K562 (cell line): Measurements from ENCODE around the gene USP4. TPM values are rescaled to one million over a fixed set of nuclear protein-coding genes. Genes with fewer than 3 reads are reported as not detected.

Source experiments
- ADNP ChIP-seq: fragments of 200-800 bp; sonication (Bioruptor generic); IDR thresholded peaks from 2 replicates; pipeline ENCODE4 v1.6.1; 2016; ENCODE audit warnings: missing genetic modification characterization, missing compliant biosample characterization
- AFF1 ChIP-seq, 2 experiments: fragments of 450-650 bp; IDR thresholded peaks; 2 replicates each; pipeline ENCODE4 v1.6.1; 2018; ENCODE audit warnings: mild to moderate bottlenecking in 2 of 2, low read depth in 1 of 2; ENCODE audit not compliant: partially characterized antibody in 2 of 2
- FOSL1 ChIP-seq: fragments of 200-800 bp; sonication (Bioruptor generic); conservative IDR thresholded peaks from 2 replicates; pipeline ENCODE4 v1.6.1; 2016; ENCODE audit warnings: missing genetic modification characterization, missing compliant biosample characterization
- GABPB1 ChIP-seq: sonication (generic); formaldehyde crosslinking; IDR thresholded peaks from 2 replicates; pipeline ENCODE4 v1.8.0; 2022; ENCODE audit warnings: mild to moderate bottlenecking, missing genetic modification reagents
- GATAD2A ChIP-seq: fragments of 450-650 bp; IDR thresholded peaks from 2 replicates; pipeline ENCODE4 v1.6.1; 2017
- HNRNPL ChIP-seq: fragments of 200-400 bp; formaldehyde crosslinking; IDR thresholded peaks from 2 replicates; pipeline ENCODE4 v1.6.1; 2017; ENCODE audit warnings: low read depth, mild to moderate bottlenecking, low read length
- PCBP2 ChIP-seq: fragments of 200-400 bp; formaldehyde crosslinking; IDR thresholded peaks from 2 replicates; pipeline ENCODE4 v1.6.1; 2018; ENCODE audit warnings: low read length, low read depth, mild to moderate bottlenecking, moderate library complexity; ENCODE audit not compliant: poor library complexity, severe bottlenecking
- PHTF2 ChIP-seq: fragments of 250-450 bp; sonication (Bioruptor Pico); IDR thresholded peaks from 2 replicates; pipeline ENCODE4 v1.5.0; 2021; ENCODE audit warnings: mild to moderate bottlenecking
- POLR2B ChIP-seq: fragments of 450-650 bp; IDR thresholded peaks from 2 replicates; pipeline ENCODE4 v1.6.1; 2018; ENCODE audit warnings: low read depth; ENCODE audit not compliant: partially characterized antibody
- POU5F1 ChIP-seq: fragments of 150-350 bp; IDR thresholded peaks from 2 replicates; pipeline ENCODE4 v1.6.1; 2014; ENCODE audit warnings: borderline replicate concordance, low read length, low read depth, mild to moderate bottlenecking; ENCODE audit not compliant: partially characterized antibody
- RNF2 ChIP-seq: sonication (generic); IDR thresholded peaks from 2 replicates; pipeline ENCODE4 v1.6.1; 2016
- SMAD3 ChIP-seq: fragments of 450-650 bp; formaldehyde crosslinking; conservative IDR thresholded peaks from 2 replicates; pipeline ENCODE4 v1.4.0; 2020; ENCODE audit warnings: mild to moderate bottlenecking
- SMC3 ChIP-seq: conservative IDR thresholded peaks from 2 replicates; pipeline ENCODE4 v1.6.1; 2011; ENCODE audit warnings: low read depth, low read length, improper control_type of control experiment; ENCODE audit not compliant: insufficient read depth
- SP2 ChIP-seq: IDR thresholded peaks from 2 replicates; pipeline ENCODE4 v1.6.1; 2011; ENCODE audit warnings: mild to moderate bottlenecking, low read depth, low read length, moderate library complexity; ENCODE audit not compliant: poor library complexity, severe bottlenecking; ENCODE audit errors: extremely low read depth
- ZEB2 ChIP-seq: fragments of 450-650 bp; IDR thresholded peaks from 2 replicates; pipeline ENCODE4 v1.6.1; 2016
- ZNF143 ChIP-seq: sonication (generic); formaldehyde crosslinking; IDR thresholded peaks from 2 replicates; pipeline ENCODE4 v1.9.0; 2022; ENCODE audit warnings: mild to moderate bottlenecking, missing genetic modification reagents
- ZNF239 ChIP-seq: fragments of 250-450 bp; sonication (Bioruptor Pico); IDR thresholded peaks from 2 replicates; pipeline ENCODE4 v1.4.0; 2020; ENCODE audit warnings: mild to moderate bottlenecking
- ZNF324 ChIP-seq: fragments of 250-450 bp; sonication (Bioruptor Pico); IDR thresholded peaks from 2 replicates; pipeline ENCODE4 v1.4.0; 2020; ENCODE audit warnings: mild to moderate bottlenecking
- ZNF408 ChIP-seq: fragments of 250-450 bp; sonication (Bioruptor Pico); IDR thresholded peaks from 2 replicates; pipeline ENCODE4 v1.4.0; 2020; ENCODE audit warnings: low read depth, mild to moderate bottlenecking, moderate library complexity
- ZNF584 ChIP-seq: fragments of 200-800 bp; sonication (Bioruptor generic); IDR thresholded peaks from 2 replicates; pipeline ENCODE4 v1.6.1; 2016; ENCODE audit warnings: low read depth, mild to moderate bottlenecking, missing genetic modification characterization, missing compliant biosample characterization
- polyA plus RNA-seq, 8 experiments: library from polyadenylated mRNA; depleted of rRNA in 4 of 8; stranded (reverse) in 5 of 8; unstranded in 3 of 8; fragments of >200 nt; fragmentation: Nextera tagmentation in 2 of 8; fragmentation: Illumina TruSeq in 1 of 8; extraction: Ambion mirVana in 2 of 8; extraction: Trizol in 1 of 8; gene quantifications; 2 replicates each; pipeline versions ENCODE4 v1.2.1 to v1.2.3, GENCODE V29; 2011 to 2014; ENCODE audit warnings: inconsistent platforms in 1 of 8, missing spikeins in 1 of 8
- total RNA-seq, 7 experiments: library from RNA; depleted of rRNA in 6 of 7; stranded (reverse); fragments of >200 nt in 6 of 7; fragmentation: Illumina TruSeq in 2 of 7; extraction: Trizol in 2 of 7; gene quantifications; 2 replicates each; pipeline versions ENCODE4 v1.2.1 to v1.2.3, GENCODE V29; 2011 to 2021; ENCODE audit warnings: low replicate concordance in 1 of 7
- TF ChIP-seq, protein P1 (sequence below): IDR thresholded peaks from 3 replicates; pipeline ENCODE4 v1.6.1; 2011; ENCODE audit warnings: borderline replicate concordance, mild to moderate bottlenecking; ENCODE audit not compliant: insufficient read length, insufficient read depth
- TF ChIP-seq, protein P2 (sequence below): sonication (generic); formaldehyde crosslinking; IDR thresholded peaks from 2 replicates; pipeline ENCODE4 v1.8.0; 2023; ENCODE audit warnings: mild to moderate bottlenecking, missing genetic modification reagents

Gene USP4
- total and polyA plus RNA-seq, 9 of the 15 experiments (the other 6 are each of a cell fraction or from before 2014, with no cell fraction given): 11.8 to 40.4 (median 22.9) TPM

DNA sequence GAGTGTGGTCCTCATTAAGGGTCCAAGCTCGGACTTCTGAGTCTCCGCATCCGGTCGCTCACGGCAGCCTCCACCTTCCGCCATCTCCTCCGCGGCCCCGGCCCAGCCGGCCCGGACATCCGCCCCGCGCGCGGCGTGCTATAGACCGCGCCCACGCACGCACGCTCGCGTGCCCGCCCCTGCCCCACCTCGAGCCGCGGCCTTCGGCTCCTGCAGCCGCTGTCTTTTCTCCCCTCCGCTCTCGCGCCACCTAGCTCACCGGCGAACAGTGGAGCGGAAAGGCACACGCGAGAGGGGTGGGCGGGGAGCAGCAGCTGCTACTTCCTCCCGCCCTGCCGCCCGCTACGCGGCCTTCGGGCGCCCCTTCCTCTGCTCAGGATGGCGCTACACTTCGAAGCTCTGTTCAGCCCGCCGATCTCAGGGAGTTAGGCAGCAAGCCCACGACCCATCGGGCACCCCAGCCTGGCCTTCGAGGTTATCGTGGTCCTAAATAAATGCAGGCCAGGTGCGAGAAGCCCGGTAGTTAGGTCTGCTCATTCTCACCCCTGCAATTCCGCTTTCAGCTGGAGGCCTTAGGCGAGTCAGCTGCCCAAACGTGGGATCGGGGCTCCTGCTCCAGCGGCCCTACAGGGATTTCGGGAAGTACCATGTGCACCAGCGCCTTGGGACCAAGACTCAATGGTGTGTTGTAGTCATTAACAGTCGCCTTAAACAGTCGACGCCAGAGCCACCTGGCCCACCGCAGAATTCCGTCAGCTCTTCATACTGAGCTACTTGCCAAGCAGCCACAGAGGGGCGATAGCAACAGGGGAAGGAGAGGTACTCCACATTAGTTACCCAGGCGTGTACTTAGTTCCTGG, at the start of gene USP4 (continued):
- TF ChIP-seq PCBP2 (no peak), SP2 (no peak), ZNF324 (no peak), ADNP (tag) (no peak), GATAD2A (peak; percentile 70; the same call in 1 of the 2 replicates), GABPB1 (peak; percentile 85), SMAD3 (CRISPR knock-in tag) (no peak), PHTF2 (no peak), HNRNPL (no peak), RNF2 (peak; percentile 61; the same call in 1 of the 2 replicates), AFF1 (IDR thresholded peaks at IDR 0.05; ENCODE audit: low read depth in 1 of 2, partially characterized antibody in 2 of 2) (peak in 1 of 2 experiments; percentile 60), ZEB2 (0 out of 2 replicates have a peak, but pooled peaks have one; percentile 12), ZNF408 (CRISPR knock-in tag) (no peak), ZNF584 (CRISPR knock-in tag) (peak; percentile 57; the same call in 1 of the 2 replicates), SMC3 (0 out of 2 replicates have a peak, but pooled peaks have one; percentile 31), POLR2B (peak; percentile 32), FOSL1 (tag) (no peak; the same call in 1 of the 2 replicates), POU5F1 (no peak), ZNF239 (CRISPR knock-in tag) (no peak), ZNF143 (CRISPR knock-in tag) (0 out of 2 replicates have a peak, but pooled peaks have one; percentile 7)
- TF ChIP-seq, protein P1, sequence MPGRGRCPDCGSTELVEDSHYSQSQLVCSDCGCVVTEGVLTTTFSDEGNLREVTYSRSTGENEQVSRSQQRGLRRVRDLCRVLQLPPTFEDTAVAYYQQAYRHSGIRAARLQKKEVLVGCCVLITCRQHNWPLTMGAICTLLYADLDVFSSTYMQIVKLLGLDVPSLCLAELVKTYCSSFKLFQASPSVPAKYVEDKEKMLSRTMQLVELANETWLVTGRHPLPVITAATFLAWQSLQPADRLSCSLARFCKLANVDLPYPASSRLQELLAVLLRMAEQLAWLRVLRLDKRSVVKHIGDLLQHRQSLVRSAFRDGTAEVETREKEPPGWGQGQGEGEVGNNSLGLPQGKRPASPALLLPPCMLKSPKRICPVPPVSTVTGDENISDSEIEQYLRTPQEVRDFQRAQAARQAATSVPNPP: no peak
- TF ChIP-seq, protein P2, sequence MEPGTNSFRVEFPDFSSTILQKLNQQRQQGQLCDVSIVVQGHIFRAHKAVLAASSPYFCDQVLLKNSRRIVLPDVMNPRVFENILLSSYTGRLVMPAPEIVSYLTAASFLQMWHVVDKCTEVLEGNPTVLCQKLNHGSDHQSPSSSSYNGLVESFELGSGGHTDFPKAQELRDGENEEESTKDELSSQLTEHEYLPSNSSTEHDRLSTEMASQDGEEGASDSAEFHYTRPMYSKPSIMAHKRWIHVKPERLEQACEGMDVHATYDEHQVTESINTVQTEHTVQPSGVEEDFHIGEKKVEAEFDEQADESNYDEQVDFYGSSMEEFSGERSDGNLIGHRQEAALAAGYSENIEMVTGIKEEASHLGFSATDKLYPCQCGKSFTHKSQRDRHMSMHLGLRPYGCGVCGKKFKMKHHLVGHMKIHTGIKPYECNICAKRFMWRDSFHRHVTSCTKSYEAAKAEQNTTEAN (CRISPR knock-in tag): peak; percentile 87; the same call in 1 of the 2 replicates
